ENCODE results near the gene VPS11. TPM values are rescaled to one million over a fixed set of nuclear protein-coding genes. Genes with fewer than 3 reads are reported as not detected.
"Not testable (repeated sequence)": the region's sequence is repeated elsewhere in the genome, so short reads cannot be mapped to it uniquely, and the experiment has no call there.

Gene VPS11
- total RNA-seq, 3 donors from 2014 or later = 24.1 to 31.5 (median 30.0) TPM

- ATAC-seq (no peak), DNase-seq (no peak)
- Mint-ChIP-seq H3K27me3 (ENCODE audit: low read depth) (no peaks in the 10 kb centered on the region), H3K4me3 (no peak overlapping the region), H3K4me1 (ENCODE audit: low read depth) (peaks cover 26% of the 10 kb centered on the region), H3K9me3 (no peaks in the 10 kb centered on the region), H3K36me3 (ENCODE audit: insufficient read depth) (peaks cover 12% of the 10 kb centered on the region)
Observed at GRCh38 chr11:119029069-119029339, 38.6 kb upstream of the VPS11 start.

DNA sequence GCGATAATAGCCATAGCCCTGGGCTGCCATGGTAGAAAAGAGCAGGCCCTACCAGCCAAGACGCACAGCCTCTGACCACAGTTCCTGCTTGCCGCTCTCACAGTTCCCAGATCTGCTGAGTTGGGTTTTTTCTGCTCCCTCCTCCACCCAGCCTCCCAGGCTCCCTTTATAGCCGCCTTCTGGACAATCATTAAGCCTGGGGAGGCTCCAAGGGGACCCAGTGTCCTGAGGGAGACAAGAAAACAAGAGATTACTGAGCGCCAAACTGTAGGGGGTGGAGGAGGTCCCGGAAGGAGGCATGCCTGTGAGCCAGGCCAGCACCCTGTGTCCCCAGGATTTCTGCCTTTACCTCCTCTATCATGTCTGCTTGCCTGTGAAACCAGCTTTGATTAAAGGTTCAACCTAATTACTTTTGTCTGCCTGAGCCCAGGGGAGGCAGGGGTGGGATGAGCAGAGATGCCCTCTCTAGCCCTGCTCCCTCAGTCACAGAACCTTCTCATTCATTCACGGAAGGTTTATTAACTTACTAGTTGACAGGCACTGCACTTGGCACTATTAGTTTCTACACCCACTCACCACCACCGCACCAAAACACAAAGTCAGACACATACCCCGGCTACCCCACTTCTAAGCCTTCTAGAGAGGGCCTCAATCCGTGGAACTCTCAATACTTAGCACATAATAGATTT, 38.1 kb upstream of the VPS11 start:
- DNase-seq (no peak), ATAC-seq (peak; percentile 60 to 66)
- no peaks in the 10 kb centered on the region for H3K9me3 Mint-ChIP-seq
- H3K4me1 Mint-ChIP-seq (ENCODE audit: low read depth) = peaks cover 23% of the 10 kb centered on the region
- H3K4me3 Mint-ChIP-seq = peak overlapping the region; percentile 69
- H3K27me3 Mint-ChIP-seq (ENCODE audit: low read depth) = no peaks in the 10 kb centered on the region
- peaks cover 10% of the 10 kb centered on the region for H3K36me3 Mint-ChIP-seq (ENCODE audit: insufficient read depth)

- no peak for ATAC-seq
Observed at GRCh38 chr11:119030029-119030328, 37.6 kb upstream of the VPS11 start.

GRCh38 chr11:119030329-119031047, 37.1 kb upstream of the VPS11 start, which contains the start of gene SLC37A4:
Gene SLC37A4 (minus strand): TSS chr11:119030877.
- H3K36me3 Mint-ChIP-seq (ENCODE audit: insufficient read depth) = peaks cover under 1% of the 10 kb centered on the region
- ATAC-seq = peak; percentile 82 to 83

More at GRCh38 chr11:119030029-119030328, 37.6 kb upstream of the VPS11 start:
- H3K4me3 Mint-ChIP-seq = peak overlapping the region; percentile 69
- no peak for DNase-seq
- peaks cover 6% of the 10 kb centered on the region for H3K36me3 Mint-ChIP-seq (ENCODE audit: insufficient read depth)
- H3K4me1 Mint-ChIP-seq (ENCODE audit: low read depth) = peaks cover 20% of the 10 kb centered on the region
- H3K9me3 Mint-ChIP-seq = no peaks in the 10 kb centered on the region
- H3K27me3 Mint-ChIP-seq (ENCODE audit: low read depth) = no peaks in the 10 kb centered on the region

DNA sequence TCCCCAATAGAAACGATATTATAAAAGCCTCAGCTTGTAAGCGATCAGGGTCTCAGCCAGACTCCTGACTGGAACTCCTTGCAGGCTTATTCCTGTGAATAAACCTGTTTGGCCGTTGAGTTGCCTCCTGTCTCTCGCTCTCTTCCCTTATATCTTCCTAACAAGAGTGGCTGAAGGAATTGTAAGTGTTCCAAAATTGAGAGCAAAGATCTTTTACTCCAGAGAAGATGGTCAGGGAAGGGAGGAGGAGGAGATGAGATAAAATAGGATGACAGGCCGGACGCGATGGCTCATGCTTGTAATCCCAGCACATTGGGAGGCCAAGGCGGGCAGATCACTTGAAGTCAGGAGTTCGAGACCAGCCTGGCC, 35.7 kb upstream of the VPS11 start:
- Mint-ChIP-seq H3K36me3 (ENCODE audit: insufficient read depth) (no peaks in the 10 kb centered on the region), H3K9me3 (no peaks in the 10 kb centered on the region), H3K4me1 (ENCODE audit: low read depth) (peaks cover 20% of the 10 kb centered on the region), H3K4me3 (no peak overlapping the region), H3K27me3 (ENCODE audit: low read depth) (no peaks in the 10 kb centered on the region)
- DNase-seq = no peak
- no peak for ATAC-seq

More at GRCh38 chr11:119030329-119031047, 37.1 kb upstream of the VPS11 start, which contains the start of gene SLC37A4:
- Mint-ChIP-seq H3K4me3 (peak within 1 kb of the TSS; percentile 69), H3K4me1 (ENCODE audit: low read depth) (peaks cover 20% of the 10 kb centered on the region), H3K9me3 (no peaks in the 10 kb centered on the region), H3K27me3 (ENCODE audit: low read depth) (no peaks in the 10 kb centered on the region)
- DNase-seq = peak; percentile 100

GRCh38 chr11:119033421-119033820, 34.2 kb upstream of the VPS11 start:
- not testable (repeated sequence) for H3K9me3 Mint-ChIP-seq; H3K36me3 Mint-ChIP-seq (ENCODE audit: insufficient read depth); H3K4me3 Mint-ChIP-seq; ATAC-seq; DNase-seq; H3K27me3 Mint-ChIP-seq (ENCODE audit: low read depth)
- peaks cover 19% of the 10 kb centered on the region for H3K4me1 Mint-ChIP-seq (ENCODE audit: low read depth)

- Mint-ChIP-seq H3K36me3 (ENCODE audit: insufficient read depth) (no peaks in the 10 kb centered on the region), H3K4me3 (no peak overlapping the region), H3K27me3 (ENCODE audit: low read depth) (no peaks in the 10 kb centered on the region), H3K4me1 (ENCODE audit: low read depth) (peaks cover 7% of the 10 kb centered on the region), H3K9me3 (no peaks in the 10 kb centered on the region)
- ATAC-seq (no peak), DNase-seq (no peak)
Observed at GRCh38 chr11:119034813-119035212, 32.8 kb upstream of the VPS11 start.

DNA sequence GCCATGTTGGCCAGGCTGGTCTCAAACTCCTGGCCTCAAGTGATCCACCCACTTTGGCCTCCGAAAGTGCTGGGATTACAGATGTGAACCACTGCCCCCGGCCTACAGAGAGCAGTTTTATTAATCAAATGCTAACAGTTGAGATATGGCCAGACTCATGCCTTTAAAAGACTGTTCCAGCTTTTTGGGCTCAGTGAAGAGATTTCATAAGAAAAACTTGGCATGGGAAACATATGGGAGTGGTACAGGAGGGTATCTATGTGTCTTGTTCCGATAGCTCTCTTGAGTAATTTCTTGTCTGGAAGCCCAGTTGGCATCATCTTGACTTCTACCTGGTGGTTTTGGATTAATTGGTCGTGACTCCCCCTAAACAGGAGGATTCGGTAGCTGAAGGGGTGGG, 28.7 kb upstream of the VPS11 start:
- H3K4me3 Mint-ChIP-seq = no peak overlapping the region
- H3K4me1 Mint-ChIP-seq (ENCODE audit: low read depth) = peaks cover 4% of the 10 kb centered on the region
- no peaks in the 10 kb centered on the region for H3K27me3 Mint-ChIP-seq (ENCODE audit: low read depth)
- no peaks in the 10 kb centered on the region for H3K36me3 Mint-ChIP-seq (ENCODE audit: insufficient read depth)
- H3K9me3 Mint-ChIP-seq = no peaks in the 10 kb centered on the region
- DNase-seq (no peak), ATAC-seq (no peak)

GRCh38 chr11:119039471-119039870, 28.1 kb upstream of the VPS11 start:
- not testable (repeated sequence) for H3K4me1 Mint-ChIP-seq (ENCODE audit: low read depth); H3K36me3 Mint-ChIP-seq (ENCODE audit: insufficient read depth); DNase-seq; H3K4me3 Mint-ChIP-seq; H3K27me3 Mint-ChIP-seq (ENCODE audit: low read depth); H3K9me3 Mint-ChIP-seq; ATAC-seq

- H3K9me3 Mint-ChIP-seq = no peaks in the 10 kb centered on the region
- no peak overlapping the region for H3K4me3 Mint-ChIP-seq
- H3K27me3 Mint-ChIP-seq (ENCODE audit: low read depth) = no peaks in the 10 kb centered on the region
- H3K36me3 Mint-ChIP-seq (ENCODE audit: insufficient read depth) = peaks cover 16% of the 10 kb centered on the region
- DNase-seq (no peak), ATAC-seq (peak; percentile 59 to 72)
- H3K4me1 Mint-ChIP-seq (ENCODE audit: low read depth) = peaks cover 4% of the 10 kb centered on the region
Observed at GRCh38 chr11:119041821-119042514, 25.6 kb upstream of the VPS11 start.

DNA sequence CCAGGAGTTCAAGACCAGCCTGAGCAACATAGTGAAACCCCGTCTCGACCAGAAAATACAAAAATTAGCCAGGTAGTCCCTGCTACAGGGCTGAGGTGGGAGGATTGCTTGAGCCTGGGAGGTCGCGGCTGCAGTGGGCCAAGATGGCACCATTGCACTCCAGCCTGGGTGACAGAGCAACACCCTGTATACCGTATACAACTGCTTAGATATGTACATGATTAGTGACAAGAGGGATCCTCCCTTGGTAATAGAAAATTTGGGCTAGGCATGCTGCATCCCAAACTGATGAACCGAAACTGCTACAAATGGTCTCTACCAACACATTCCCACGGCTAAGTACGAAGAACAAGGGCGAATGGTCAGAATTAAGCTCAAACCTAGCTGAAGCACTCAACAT, 24.7 kb upstream of the VPS11 start:
- Mint-ChIP-seq H3K36me3 (ENCODE audit: insufficient read depth) (peaks cover 20% of the 10 kb centered on the region), H3K27me3 (ENCODE audit: low read depth) (no peaks in the 10 kb centered on the region), H3K9me3 (no peaks in the 10 kb centered on the region), H3K4me3 (no peak overlapping the region), H3K4me1 (ENCODE audit: low read depth) (peaks cover 4% of the 10 kb centered on the region)
- no peak for DNase-seq
- ATAC-seq = no peak

- Mint-ChIP-seq H3K9me3 (no peaks in the 10 kb centered on the region), H3K4me3 (no peak overlapping the region), H3K36me3 (ENCODE audit: insufficient read depth) (peaks cover 34% of the 10 kb centered on the region), H3K4me1 (ENCODE audit: low read depth) (peaks cover 4% of the 10 kb centered on the region), H3K27me3 (ENCODE audit: low read depth) (no peaks in the 10 kb centered on the region)
- ATAC-seq (no peak), DNase-seq (no peak)
Observed at GRCh38 chr11:119044708-119045107, 22.9 kb upstream of the VPS11 start.

DNA sequence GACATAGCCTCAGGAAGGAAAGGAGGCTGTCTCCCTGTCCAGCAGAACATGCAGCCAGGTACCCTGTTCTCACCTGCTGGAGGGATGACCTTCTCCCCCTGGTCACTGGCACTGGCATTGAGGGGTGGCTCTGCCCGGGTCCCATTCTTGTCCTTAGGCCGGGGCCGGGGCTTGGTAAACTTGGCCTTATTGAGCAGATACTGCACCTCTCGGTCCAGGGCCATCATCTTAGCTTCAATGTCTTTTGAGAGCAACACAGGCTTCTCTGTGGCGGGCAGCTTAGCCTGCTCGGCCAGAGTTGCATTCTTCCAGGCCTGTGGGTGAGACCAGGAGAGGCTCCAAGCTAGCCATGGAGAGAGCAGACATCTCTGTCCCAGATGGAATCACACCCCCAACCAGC, 21.1 kb upstream of the VPS11 start:
- no peaks in the 10 kb centered on the region for H3K27me3 Mint-ChIP-seq (ENCODE audit: low read depth)
- ATAC-seq = no peak
- no peaks in the 10 kb centered on the region for H3K9me3 Mint-ChIP-seq
- DNase-seq = no peak
- peaks cover 8% of the 10 kb centered on the region for H3K4me1 Mint-ChIP-seq (ENCODE audit: low read depth)
- H3K36me3 Mint-ChIP-seq (ENCODE audit: insufficient read depth) = peaks cover 42% of the 10 kb centered on the region
- H3K4me3 Mint-ChIP-seq = no peak overlapping the region

DNA sequence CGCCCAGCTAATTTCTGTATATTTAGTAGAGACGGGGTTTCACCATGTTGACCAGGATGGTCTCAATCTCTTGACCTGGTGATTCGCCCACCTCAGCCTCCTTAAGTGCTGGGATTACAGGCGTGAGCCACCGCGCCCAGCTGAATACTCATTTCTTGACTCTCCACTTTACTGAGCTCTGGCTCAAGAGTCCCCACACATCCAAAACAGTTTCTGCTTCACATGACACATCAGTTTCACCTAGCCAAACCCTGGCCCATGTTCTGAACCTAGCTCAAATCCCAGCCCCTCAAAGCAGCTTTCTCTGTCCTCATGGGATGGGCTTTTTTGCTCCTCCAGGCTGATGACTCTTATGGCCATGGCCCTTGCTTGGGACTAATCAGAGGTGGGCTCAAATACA, 20.4 kb upstream of the VPS11 start:
- H3K4me3 Mint-ChIP-seq = no peak overlapping the region
- H3K4me1 Mint-ChIP-seq (ENCODE audit: low read depth) = peaks cover 8% of the 10 kb centered on the region
- H3K27me3 Mint-ChIP-seq (ENCODE audit: low read depth) = no peaks in the 10 kb centered on the region
- no peak for DNase-seq
- no peaks in the 10 kb centered on the region for H3K9me3 Mint-ChIP-seq
- peaks cover 47% of the 10 kb centered on the region for H3K36me3 Mint-ChIP-seq (ENCODE audit: insufficient read depth)
- ATAC-seq = no peak

- Mint-ChIP-seq H3K9me3 (no peaks in the 10 kb centered on the region), H3K4me1 (ENCODE audit: low read depth) (peaks cover 16% of the 10 kb centered on the region), H3K36me3 (ENCODE audit: insufficient read depth) (peaks cover 58% of the 10 kb centered on the region), H3K27me3 (ENCODE audit: low read depth) (no peaks in the 10 kb centered on the region), H3K4me3 (no peak overlapping the region)
- DNase-seq (no peak), ATAC-seq (no peak)
Observed at GRCh38 chr11:119048644-119049043, 19.0 kb upstream of the VPS11 start.

Data from activated T-cell treated with anti-CD3 and anti-CD28 coated beads, Interleukin-2, amount 50 U/mL, for 4 hours (primary cell).